ENCODE measurements around the gene ANKRD65.
"Not testable (repeated sequence)": the region's sequence is repeated elsewhere in the genome, so short reads cannot be mapped to it uniquely, and the experiment has no call there.

ANKRD65 gene

DNA sequence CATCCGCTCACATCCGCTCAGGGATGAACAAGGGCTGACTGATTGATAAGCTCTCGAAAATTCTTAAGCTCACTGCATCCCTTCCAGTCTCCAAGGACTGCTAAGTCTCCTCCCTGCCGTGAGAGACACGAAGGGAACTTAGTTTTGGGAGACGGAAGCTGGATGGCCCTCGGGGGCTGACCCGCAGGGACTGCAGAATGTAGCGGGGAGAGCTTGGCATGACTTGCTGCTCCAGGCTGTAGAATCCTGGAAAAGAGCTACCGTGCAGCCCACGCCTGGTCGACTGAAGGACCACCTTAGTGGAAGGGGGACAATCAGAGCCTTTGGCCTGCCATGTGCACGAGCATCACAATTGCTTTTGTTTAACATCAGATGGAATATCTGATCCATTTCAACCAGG, 5.3 kb downstream of the ANKRD65 start:
- no peak for DNase-seq

DNA sequence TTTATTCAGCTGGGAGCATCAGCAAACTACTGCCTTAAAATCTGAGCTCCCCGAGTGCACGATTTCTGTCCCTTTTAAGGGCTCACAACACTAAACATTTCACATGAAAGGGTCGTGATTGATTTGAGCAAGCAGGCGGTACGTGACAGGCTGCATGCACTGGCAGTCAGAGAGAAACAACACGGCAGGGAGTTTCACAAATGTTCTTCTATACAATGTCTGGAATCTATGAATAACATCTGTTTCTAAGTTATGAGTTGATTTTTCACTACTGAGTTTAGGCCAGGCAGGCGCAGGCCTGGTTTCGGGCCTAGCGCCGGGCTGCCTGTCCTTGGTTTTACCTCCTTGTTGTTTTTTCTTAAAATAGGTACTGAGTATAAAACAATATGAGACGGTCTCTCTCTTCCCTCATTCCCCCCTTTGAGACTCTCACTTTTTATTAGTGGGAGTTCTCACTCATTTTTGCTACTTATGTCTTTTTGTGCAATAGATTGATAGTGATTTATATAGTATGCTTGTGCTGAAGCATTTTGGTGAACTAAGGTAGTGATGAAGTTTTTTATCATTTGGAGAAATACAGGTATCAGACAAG, 8.7 kb downstream of the ANKRD65 start:
- not testable (repeated sequence) for DNase-seq

DNA sequence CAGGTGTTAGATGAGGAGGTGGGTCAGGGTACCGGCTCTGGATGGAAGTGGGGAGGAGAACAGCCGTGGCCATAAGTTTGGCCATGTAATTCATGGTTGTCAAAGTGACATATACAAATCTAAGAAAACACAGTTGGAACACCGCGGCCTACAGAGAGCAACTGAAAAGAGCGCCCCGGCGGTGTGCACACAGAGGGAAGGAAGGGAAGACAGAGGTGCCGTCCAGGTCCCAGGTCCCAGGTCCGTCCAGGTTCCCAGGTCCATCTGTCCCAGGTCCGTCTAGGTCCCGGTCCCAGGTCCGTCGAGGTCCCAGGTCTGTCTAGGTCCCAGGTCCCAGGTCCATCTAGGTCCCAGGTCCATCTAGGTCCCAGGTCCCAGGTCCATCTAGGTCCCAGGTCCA, 9.4 kb downstream of the ANKRD65 start:
- DNase-seq = no peak

DNA sequence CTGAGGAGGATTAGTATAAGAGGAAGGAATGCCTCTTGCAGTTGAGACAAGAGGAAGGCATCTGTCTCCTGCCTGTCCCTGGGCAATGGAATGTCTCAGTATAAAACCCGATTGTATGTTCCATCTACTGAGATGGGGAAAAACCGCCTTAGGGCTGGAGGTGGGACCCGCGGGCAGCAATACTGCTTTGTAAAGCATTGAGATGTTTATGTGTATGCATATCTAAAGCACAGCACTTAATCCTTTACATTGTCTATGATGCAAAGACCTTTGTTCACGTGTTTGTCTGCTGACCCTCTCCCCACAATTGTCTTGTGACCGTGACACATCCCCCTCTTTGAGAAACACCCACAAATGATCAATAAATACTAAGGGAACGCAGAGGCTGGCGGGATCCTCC, 10.8 kb downstream of the ANKRD65 start:
- not testable (repeated sequence) for DNase-seq

DNA sequence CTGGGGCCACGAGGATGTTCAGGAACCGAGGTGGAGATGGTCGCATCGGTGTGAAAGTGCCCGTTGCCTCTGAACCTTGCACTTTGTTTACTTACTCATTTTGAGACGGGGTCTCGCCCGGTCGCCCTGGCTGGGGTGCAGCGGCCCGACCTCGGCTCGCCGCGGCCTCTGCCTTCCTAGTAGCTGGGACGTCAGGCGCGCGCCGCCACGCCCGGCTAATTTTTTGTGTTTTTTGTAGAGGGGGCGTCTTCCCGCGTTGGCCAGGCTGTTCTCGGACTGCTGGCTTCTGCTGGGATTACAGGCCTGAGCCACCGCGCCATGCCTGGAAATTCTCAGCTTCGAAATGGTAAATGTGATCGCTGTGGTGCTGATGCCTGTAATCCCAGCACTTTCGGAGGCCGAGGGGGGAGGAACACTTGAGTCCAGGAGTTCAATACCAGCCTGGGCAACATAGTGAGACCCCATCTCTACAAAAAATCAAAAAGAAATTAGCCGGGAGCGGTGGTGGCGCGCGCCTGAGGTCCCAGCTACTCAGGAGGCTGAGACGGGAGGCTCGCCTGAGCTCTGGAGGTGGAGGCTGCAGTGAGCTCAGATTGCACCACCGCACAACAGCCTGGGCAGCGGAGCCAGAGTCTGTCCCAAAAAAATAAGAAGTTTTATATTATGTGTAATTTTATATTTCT, 13.3 kb downstream of the ANKRD65 start:
- DNase-seq = peak; percentile 14

DNA sequence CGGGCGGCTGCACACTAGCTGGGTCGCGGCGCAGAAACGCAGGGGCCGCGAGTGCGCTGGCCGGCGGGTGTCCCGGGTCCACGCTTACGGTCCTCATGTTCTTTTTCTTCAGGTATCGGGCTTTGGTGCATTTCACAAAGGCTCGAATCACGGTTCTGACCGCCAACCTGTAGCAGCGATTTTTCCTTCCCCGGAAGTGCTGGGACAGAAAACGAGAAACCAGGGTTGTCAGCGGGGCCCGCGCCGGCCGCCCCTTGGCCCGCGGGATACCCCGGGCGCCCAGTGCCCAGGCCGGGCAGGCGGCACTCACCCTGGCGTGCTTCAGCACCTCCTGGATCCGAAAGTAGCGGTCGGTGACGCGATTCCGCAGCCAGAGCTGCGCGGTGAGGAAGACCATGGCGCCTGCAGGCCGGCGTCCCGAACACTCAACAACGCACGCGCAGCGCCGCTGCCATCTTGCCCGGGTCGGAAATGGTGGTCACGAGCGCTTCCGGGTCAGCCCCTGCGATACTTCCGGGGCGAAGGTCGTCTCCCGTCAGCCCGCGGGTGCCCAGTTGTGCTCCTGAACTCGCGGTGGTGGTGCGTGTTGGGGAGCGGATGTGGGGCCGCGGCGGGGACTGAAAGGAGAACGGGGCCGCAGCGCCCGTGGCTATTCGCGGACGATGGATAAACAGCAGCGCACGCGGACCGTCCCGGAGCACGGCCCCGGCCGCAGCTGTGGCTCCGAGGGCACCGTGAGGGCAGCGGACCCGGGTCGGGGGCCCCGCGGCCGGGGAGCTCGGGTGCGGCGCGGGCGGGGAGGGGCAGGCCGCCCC, 14.0 kb downstream of the ANKRD65 start, which contains the start of gene MRPL20:
TSS of gene MRPL20 (minus strand) at position 473 of the 815 bp plus-strand sequence. CDS start at position 397, 76 bp downstream.
- DNase-seq = peak; percentile 95

DNA sequence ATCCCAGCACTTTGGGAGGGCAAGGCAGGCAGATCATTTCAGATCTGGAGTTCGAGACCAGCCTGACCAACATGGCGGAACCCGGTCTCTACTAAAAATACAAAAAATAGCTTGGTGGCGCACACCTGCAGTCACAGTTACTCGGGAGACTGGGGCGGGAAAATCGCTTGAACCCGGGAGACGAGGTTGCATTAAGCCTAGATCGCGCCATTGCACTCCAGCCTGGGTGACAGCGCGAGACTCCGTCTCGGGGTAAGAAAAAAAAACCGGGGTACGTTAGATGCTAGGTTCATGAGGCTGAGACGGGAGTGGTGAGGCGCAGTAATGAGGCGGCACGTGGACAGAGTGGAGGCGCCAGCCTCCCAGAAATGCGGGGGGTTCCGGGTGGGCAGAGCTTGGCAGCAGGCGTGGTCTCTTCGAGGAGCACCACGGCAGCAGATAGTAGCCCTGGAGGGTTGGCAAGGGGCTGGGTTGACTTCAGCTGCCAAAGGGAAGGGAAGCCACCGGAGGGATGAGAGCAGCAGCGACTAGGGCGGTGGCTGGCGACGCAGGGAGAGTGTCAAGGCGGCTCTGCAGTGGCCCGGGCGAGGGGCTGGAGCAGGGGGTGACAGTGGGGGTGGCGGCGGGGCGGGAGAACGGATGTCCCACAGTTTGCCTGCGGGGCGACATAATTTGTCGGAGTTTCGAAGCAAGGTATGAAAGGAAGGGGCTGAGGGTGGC, 14.8 kb downstream of the ANKRD65 start:
- no peak for DNase-seq

DNA sequence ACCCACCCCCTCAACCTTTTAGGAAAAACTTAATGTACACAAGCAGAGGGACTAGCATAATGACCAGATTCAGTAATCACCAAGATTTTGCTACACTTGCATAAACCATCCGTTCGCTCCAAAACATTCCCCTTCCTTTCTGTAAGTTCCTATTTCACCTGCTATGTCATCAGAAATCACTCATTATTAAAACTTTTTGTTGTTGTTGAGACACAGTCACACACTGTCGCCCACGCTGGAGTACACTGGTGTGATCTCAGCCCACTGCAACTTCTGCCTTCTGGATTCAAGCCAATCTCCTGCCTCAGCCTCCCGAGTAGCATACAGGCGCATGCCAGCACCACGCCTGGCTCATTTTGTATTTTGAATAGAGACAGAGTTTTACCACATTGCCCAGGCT, 17.4 kb downstream of the ANKRD65 start:
- DNase-seq = no peak

DNA sequence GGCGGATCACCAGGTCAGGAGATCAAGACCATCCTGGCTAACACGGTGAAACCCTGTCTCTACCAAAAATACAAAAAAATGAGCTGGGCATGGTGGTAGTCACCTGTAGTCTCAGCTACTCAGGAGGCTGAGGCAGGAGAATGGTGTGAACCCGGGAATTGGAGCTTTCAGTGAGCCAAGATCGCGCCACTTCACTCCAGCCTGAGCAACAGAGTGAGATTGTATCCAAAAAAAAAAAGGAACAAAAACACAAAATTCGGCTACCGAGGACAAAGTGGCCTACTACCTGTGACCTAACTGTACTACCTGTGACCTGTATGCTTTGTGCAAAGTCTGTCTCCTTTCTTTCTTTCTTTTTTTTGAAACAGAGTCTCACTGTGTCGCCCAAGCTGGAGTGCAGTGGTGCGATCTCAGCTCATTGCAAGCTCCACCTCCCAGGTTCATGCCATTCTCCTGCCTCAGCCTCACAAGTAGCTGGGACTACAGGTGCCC, 18.1 kb downstream of the ANKRD65 start:
- DNase-seq = not testable (repeated sequence)

DNA sequence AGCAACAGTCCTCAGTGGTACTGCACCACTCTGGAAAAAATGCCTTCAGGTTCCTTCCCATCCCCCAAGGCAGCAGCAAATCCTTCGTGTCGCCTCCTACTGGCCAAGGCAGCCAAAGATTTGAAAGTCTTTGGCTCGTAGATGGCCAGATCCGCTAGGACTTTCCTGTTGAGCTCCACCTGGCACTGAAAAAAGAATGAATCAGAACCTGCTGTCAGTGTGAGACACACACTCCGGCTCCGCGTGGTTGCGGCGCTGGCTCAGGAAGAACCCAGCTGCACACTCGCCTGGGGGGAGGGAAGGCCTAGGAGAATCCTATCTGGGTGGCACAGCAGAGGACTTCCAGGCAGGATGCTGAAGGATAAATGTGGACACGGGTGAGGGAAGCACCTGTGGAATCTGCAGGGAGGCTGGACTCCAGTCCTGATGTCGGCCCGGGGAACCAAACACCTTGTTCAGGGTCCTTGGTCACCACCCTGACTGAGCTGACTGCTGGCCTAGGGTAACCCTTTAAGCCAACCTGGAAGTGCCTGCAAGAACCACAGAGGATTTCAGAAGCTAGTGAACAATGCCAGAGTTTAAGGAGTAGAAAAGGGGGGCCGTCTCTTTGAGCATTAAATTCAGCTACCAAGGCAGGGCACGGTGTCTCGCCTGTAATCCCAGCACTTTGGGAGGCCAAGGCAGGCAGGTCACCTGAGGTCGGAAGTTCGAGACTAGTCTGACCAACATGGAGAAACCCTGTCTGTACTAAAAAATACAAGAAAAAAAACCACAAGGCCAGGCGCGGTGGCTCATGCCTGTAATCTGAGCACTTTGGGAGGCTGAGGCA, 18.8 kb downstream of the ANKRD65 start:
- no peak for DNase-seq

DNA sequence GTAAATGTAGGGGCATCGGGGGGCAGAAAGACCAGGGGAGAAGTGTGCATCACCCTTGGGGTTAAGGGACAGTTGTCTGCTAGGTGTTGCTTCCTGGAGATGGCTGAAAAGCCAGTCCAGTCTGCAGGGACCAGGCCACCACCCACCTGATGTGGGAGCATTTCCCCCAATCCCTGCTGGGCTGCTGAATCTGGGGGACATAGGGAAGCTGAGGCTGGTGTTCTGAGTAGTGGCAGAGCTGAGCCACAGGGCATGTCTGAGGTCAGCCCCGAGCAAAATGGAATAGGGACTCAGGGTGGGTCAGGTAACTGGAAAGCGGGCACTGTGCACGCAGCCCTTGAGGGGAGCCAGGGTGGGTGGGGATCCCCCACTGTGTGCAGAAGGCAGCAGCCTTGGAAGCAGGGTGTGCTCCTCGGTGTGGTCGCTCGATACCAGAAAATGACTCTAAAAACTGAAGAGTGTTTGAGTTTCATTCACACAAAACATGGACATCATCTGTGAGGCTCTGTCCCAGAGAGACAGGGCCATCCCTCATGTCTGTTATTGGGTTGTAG, 19.5 kb downstream of the ANKRD65 start:
- DNase-seq = no peak

DNA sequence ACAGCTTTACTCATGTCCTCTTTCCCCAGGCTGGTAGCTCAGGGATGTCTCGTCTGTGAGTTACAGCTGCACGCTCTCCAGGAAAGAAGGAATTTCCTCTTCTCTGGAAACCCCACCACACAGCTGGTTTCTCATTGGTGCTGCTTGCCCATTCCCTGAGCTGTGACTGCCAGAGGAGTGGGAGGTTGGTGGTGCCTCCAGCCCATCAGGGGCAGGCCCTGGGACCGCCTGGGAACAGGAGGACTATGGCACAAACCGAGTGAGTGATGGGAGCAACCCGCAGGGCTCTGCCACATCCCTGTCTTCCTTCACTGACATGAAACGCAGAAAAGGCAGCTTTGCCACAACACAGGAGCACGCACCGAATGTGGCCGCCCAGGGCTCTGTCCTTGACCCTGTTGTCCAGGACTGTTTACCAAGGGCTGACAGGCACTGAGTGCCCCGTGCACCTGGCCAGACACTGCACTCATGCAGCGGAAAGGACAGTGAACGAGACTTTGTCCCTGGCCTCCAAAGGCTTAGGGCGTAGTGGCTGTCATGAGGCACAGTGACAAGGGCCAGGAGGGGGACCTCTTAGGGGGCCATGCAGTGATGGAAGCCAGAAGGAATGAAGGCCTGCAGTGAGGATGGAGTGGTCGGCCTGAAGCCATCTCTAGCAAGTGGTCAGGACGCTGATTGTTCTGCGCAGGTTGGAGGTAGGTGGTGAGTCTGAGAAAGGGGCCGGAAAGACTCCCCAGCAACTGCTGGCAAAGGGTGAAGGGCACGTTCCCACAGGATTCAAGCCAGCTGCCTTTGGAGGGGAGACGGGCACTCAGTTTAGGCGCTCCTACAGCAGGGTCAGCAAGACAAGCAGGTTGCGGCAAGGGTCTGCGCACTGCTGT, 20.3 kb downstream of the ANKRD65 start:
- DNase-seq = no peak

DNA sequence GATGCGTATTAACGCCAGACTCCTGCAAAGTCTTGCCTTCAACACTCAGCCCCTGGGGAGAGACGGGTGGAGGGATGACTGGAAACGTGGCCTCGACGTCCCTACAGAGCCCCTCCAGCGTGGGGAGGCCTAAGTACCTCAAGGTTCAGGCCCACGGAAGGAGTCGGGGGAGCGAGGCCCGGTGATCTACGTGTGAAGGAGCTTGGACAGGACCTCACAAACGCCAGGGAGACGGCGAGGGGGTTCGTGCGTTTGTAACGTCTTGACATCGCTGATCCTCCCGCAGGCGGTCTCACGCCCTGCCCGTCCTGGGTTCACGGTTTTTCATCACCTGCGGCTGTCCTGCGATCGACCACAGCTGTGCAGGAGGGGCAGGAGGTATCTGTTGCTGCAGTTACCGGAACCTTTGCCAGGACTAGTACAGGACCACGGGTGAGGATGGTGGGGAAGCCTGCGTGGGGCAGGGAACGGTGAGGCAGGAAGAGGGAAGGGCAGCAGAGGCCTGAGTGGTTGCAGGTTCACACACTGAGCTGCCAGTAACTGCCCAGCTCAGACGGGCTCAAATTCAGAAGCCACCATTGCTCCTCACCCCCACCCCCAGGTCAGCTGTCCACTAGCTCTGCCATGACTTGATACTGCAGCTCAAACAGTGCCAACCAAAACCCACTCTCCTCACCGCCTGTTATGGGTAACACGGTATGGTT, 21.1 kb downstream of the ANKRD65 start:
- DNase-seq = no peak

DNA sequence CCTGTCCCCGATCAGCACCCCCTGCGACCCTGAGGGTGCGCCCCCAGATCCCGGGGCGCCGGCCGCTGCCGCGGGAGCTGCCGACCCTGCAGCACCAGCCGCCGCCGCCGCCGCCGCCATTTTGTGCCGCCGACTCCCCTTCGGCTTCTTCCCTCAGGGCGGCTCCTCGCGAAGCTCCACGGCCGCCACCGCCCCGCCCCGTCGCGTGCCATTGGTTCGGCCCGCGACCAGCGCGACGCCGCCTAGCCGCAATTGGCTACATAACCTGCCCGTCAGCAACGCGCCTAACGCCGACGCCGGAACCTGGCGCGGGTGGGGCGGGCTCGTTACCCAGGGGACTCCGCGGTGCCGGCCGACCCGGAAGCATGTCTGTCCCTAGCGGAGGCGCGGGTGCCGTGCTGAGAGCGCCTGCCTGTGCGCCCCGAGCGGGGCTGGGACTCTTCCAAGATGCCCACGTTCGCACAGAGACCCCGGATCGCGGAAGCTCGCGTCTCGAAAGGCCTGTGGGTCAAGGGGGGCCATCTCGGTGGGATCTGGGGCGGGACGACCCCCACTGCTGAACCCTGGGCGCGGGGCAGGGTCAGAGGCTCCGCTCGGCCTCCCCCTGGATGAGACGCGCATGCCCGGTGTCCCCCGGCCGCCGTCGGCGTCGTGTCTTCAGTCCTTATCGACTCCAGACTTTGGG, 21.7 kb downstream of the ANKRD65 start, which contains the start of gene CCNL2:
TSS of gene CCNL2 (minus strand) at position 149 of the 685 bp plus-strand sequence. CDS start at position 120, 29 bp downstream.
- DNase-seq = peak; percentile 99

DNA sequence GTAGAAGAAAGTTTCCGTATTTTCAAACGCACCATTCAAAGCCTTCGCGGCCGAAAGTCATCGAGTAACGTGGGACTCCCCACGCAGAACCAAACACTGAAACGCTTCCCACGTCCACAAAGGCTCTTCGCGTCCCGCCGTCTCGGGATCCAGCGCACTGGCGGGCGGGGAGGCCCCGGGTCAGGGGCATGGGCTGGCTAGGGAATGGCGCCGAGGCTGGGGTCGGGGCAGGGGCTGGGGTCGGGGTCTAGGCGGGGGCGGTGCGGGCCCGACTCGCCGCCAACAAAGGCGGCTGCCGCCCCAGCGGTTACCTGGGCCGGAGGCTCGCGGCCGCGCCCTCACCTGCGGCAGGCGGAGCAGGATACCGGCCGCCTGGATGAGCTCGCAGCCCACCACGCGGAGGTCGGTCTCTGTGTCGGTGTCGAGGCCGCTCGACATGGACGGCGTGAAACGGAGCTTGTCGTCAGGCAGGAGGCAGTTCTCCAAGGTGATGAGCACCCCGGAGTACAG, 22.3 kb downstream of the ANKRD65 start:
- no peak for DNase-seq

DNA sequence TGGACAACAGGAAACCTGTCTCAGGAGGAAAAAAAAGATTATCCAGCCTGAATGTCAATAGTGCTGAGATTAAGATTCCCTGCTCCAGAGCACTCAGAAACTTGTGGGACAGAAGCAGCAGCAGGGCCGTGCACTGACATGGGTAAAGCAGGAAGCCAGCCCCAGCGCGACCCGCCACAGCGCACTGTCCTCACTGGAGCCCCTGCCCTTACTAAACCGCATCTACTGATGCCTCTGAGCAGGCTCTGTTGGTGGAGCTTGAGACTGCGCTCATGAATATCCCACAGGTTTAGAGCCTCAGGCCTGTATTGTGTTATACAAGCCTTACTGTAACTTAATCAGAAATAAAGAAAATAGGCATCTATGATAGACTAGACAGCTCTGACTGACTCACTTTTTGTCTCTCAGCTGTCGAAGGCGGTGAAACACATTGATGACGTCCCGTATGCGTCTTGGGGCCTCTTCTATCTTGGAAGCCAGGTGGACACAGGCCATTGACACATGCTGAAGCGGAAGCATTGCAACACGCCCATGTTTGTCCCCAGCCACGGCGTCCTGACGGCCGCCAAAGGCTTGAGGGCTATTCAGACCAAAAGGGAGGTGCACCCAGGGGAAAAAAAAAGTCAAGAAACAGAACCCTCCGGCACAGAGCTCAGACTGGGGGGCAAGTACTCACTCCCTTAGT, 23.1 kb downstream of the ANKRD65 start:
- no peak for DNase-seq

DNA sequence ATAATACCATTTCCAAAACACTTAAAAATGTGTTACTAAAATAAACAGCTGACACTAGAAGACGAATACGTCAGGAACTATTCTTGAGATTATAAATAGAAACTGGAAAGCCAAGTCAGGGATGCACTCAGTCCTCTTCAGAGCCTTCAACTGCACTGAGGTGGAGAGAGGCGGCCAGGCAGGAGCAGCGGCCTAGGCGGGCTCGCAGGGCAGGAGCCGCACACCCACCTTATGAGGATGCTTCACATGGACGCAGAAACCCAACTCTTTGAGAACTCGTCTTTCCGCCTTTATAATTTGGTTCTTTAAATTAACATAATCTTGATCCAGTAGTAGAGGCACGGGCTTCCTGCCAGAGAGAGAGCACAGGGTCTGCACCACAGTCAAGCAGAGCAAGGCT, 25.9 kb downstream of the ANKRD65 start:
- DNase-seq = no peak

DNA sequence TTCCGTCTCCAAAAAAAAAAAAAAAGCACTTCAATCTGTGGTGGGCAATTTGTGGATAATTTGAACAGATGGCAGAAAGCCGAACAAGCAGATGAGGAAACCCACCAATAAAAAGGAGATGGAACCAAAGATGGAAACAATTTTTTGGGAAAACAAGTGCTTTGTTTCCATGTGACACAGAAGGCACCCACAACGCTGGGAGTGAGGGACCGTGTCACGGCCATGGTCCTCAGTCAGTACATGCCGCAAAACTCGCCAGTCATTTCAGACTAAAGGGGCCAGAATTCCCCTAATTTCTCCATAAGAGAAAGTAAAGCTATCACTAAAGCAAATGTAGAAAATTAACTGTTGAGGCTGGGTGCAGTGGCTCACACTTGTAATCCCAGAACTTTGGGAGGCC, 27.0 kb downstream of the ANKRD65 start:
- DNase-seq = no peak
